ENCODE results near the gene EFCAB13.

Gene EFCAB13

DNA sequence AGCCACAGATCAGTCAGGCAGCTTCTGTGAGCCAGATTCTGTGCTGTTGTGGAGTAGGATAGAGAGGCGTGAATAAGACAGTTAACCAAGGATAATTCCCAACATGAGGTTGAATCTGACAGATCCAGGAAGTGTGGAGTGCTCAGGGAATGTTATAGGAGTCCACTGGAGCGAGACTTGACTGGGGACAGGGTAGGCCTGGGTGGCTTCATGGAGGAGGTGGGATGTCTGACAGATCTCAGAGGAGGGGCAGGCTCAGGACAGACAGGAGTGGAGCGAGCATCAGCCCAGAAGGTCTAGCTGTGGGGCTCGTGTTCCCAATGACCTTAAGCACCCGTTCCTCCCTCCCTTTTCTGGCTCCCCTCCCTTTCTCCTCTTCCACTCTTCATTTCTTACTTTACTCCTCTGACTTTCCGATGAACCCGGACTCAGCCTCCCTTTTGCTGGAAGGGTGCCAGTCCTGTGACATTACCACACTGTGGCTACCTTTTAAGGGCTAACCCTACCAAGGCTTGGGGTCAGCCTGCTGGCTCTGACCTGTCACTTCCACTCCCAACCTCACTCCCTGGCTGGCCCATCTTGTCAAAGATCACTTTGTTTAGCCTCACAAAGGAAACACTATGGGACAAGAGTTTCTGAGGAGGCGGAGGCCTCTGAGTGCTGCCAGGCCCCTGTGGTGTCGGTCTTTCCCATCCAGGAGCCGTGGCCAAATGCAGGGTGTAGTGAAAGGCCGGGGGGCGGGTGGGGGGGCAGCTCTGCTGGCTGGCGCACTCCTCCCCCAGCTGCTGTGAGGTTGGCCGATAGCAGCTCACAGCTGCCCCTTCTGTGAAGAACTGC lies 28.5 kb upstream of the EFCAB13 start:
- DNase-seq (ENCODE audit: low read depth), result no peak

GRCh38 chr17:47295874-47296255 lies 27.9 kb upstream of the EFCAB13 start:
- no peak for DNase-seq (ENCODE audit: low read depth)

GRCh38 chr17:47297661-47298400 lies 25.9 kb upstream of the EFCAB13 start:
- DNase-seq (ENCODE audit: low read depth), result no peak

DNA sequence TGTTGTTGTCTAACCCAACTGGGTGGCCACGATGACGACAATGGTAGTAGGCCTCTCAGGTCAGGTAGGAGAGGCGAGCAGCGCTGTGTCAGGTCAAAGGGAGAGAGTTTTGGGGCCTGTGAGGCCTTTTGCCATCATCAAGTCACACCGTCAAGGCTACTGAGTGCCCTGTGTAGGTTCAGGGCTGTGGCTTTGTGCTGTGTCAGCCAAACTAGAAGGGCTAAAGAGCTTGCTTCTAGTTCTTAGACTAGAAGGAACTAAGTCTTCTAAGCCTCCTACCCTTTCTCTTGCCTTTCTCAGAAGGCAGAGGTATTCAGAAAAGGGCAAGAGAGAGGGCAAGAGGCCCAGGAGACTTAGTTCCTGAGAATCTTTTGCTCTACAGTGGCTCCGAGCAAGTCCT lies 25.0 kb upstream of the EFCAB13 start:
- DNase-seq (ENCODE audit: low read depth), result no peak

DNA sequence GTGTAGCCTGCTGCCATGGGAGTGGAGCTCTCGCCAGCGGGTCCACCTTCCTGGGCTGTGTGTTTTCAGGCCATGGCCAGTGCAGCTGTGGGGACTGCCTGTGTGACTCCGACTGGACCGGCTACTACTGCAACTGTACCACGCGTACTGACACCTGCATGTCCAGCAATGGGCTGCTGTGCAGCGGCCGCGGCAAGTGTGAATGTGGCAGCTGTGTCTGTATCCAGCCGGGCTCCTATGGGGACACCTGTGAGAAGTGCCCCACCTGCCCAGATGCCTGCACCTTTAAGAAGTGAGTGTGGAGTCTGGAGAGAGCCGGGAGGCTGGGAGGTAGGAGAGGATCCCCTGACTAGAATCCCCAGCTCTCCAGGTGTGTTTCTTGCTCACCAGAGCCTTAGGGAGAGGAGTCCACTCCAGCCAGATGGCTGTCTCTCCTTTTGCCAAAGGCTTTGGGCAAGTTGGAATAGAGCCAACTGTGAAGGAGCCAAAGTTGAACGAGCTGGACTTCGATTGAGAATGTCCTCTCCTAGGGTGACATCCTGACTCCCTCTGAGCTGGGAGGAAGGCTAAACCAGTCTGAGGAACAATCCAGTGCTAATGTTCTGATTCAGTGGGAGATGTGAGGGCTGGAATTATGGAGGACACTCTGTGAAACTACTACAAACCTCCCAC lies 24.4 kb upstream of the EFCAB13 start:
- no peak for DNase-seq (ENCODE audit: low read depth)

DNA sequence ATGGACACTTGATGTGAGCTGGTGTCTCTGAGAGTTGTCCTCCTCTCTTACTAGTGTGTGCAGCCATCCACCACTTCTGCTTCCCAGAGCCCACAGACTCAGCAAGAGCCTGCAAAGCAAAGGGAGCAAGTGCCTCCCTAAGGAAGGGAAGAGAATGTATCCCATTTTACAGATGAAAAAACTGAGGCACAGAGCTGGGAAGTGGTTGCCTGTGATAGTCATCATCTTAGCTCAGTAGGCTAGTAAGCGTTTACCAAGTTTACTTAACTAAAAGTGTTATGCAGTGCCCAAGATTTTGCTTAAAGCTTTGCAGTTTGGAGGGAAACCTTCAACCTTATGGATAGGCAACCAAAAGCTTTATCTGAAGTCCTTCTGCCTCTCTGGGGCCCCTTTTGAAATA lies 23.0 kb upstream of the EFCAB13 start:
- DNase-seq (ENCODE audit: low read depth), result no peak

- DNase-seq (ENCODE audit: low read depth), result no peak
Observed at GRCh38 chr17:47301161-47301560, 22.6 kb upstream of the EFCAB13 start.

GRCh38 chr17:47301831-47302230 lies 21.9 kb upstream of the EFCAB13 start:
- DNase-seq (ENCODE audit: low read depth), result no peak

DNA sequence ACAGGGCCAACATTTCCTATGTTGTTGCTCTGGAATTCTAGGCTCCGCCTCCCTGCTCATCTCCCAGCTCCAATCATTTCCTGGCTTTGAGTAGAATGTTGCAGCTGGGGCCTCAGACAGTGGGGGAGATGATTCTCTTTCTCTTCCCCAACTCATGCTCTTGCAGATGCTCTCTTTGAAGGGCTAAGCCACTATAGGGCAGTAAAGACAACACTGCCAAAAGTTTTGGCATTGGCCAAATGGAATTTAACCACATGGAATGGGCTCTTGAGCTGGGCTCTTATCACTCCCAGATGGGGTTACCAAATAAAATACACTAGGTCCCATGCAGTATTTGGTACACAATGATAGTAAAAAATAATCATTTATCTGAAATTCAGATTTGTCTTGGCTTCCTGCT lies 19.6 kb upstream of the EFCAB13 start:
- peak; percentile 72 for DNase-seq (ENCODE audit: low read depth)

- DNase-seq (ENCODE audit: low read depth), result peak; percentile 96
Observed at GRCh38 chr17:47305302-47305923, 18.3 kb upstream of the EFCAB13 start.

- no peak for DNase-seq (ENCODE audit: low read depth)
Observed at GRCh38 chr17:47310186-47310733, 13.5 kb upstream of the EFCAB13 start.

- DNase-seq (ENCODE audit: low read depth), result no peak
Observed at GRCh38 chr17:47311420-47311819, 12.3 kb upstream of the EFCAB13 start.

DNA sequence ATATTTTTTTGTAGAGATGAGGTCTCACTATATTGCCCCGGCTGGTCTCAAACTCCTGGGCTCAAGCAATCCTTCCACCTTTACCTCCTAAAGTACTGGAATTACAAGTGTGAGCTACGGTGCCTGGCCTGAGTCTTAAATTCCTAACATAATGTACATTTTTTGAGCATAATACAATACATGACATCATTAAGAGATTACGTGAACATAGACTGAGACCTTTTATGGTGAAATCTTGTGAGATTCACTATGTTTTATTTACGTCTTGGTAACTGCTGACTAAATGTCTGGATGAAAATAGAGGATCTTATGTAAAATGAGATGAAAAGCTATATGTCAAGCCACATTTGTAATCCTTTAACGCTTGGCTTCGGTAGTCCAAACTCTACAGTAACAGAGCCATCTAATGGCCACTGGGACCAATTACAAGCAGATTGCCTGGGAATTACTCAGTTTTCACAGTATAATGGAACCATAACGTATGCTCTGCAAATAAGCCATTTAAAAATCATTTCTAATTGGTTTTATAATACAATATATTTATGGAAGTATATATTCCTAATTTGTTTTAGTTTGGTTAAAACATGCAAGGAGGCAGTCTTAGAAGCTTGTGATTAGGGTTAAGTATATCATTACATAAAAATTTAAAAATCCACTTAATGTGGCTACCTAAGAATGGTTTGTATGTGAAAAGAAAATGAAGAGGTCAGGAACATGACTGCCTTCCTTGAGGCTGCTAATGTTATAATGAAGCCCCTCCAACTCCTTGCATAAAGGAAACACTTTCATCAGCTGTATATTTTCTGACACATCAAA lies 8.1 kb upstream of the EFCAB13 start:
- DNase-seq (ENCODE audit: low read depth), result peak; percentile 86

- peak; percentile 53 for DNase-seq (ENCODE audit: low read depth)
Observed at GRCh38 chr17:47316311-47316710, 7.4 kb upstream of the EFCAB13 start.

GRCh38 chr17:47317119-47317518 lies 6.6 kb upstream of the EFCAB13 start:
- peak; percentile 66 for DNase-seq (ENCODE audit: low read depth)

- DNase-seq (ENCODE audit: low read depth), result no peak
Observed at GRCh38 chr17:47318197-47318918, 5.4 kb upstream of the EFCAB13 start.

GRCh38 chr17:47320879-47321502 lies 2.8 kb upstream of the EFCAB13 start:
- DNase-seq (ENCODE audit: low read depth), result no peak

DNA sequence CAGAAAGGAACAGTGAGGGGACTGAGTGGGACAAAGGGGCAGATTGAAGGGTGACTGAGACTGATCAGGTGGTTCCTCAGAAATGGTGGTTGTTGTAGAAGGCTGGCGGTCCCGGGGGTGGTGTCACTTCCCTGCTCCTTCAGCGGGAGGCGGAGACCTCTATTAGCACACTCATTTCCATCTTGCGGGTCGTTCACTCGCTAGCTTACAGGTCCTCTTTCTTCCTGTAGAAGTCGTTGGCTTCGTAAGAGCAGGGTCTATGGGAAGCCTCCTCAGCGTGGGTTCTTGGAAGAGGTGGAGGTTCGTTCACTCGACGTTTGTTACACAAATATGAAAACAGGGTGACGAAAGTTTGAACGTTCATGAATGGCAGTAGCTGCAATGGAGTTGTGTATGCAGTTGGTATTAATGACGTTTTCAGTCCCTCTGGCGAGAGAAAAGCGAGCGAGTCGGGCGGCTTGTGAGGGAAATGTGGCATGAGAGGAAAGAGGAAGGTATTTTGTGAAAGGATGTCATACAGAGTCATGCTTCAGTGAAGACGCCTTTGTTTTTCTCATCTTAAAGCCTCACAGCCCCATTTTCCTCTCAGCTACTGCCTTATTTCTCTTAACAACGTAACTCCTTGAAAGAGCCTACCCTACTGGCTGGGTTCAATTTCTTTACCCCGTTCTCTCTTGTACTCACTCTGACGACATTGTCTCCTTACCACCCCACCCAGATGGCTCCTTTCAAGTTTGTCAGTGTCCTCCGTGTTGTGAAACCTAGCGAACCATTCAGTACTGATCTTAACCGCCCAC lies 667 bp downstream of the EFCAB13 start:
- peak; percentile 66 for DNase-seq (ENCODE audit: low read depth)

GRCh38 chr17:47325176-47325575 lies 1.4 kb downstream of the EFCAB13 start:
- DNase-seq (ENCODE audit: low read depth), result no peak
